ENCODE measurements around the gene AKIRIN2. TPM values are rescaled to one million over a fixed set of nuclear protein-coding genes. Genes with fewer than 3 reads are reported as not detected.

Gene AKIRIN2
- total and polyA plus RNA-seq, 2 donors (not counting 3 experiments of a cell fraction or from before 2014, with no cell fraction given), result 19.0 to 46.4 TPM

- Histone ChIP-seq H3K79me2 (ENCODE audit: control insufficient read depth, insufficient read depth, low read length) (peaks cover 23% of the 10 kb centered on the region), H3K9me1 (replicated peaks; ENCODE audit: control insufficient read depth, extremely low read depth, insufficient read depth, low read length) (no peaks in the 10 kb centered on the region), H4K20me1 (replicated peaks; ENCODE audit: control insufficient read depth, extremely low read depth, insufficient read depth, low read length) (peaks cover 2% of the 10 kb centered on the region), H3K9me3 (replicated peaks; ENCODE audit: control insufficient read depth, insufficient read depth, low read length) (no peaks in the 10 kb centered on the region), H3K27ac (ENCODE audit: insufficient read depth, low read depth, low read length) (no peak overlapping the region), H3K27me3 (ENCODE audit: control insufficient read depth in 2 of 2, insufficient read depth in 2 of 2, low read length in 2 of 2) (no peaks in the 10 kb centered on the region), H3K9ac (replicated peaks; ENCODE audit: extremely low read depth, insufficient read depth, low read length) (no peak overlapping the region), H2AFZ (ENCODE audit: low read depth, low read length) (no peak overlapping the region), H3K4me1 (ENCODE audit: control insufficient read depth, extremely low read depth, insufficient read depth, low read length) (no peaks in the 10 kb centered on the region), H3K4me2 (ENCODE audit: insufficient read depth, low read length) (no peak overlapping the region), H3K4me3 (replicated peaks in 1 of 3; ENCODE audit: insufficient read depth in 1 of 3, low read depth in 1 of 3, low read length in 3 of 3) (no peak overlapping the region), H3K36me3 (ENCODE audit: control insufficient read depth in 2 of 2, extremely low read depth in 1 of 2, insufficient read depth in 2 of 2, low read length in 2 of 2) (peaks cover 6 to 19% of the 10 kb centered on the region in 2 experiments)
- DNase-seq (ENCODE audit: low read depth, low spot score), result no peak
- no peak for FAIRE-seq
- intact Hi-C loops (cut with micrococcal nuclease) (no loop called here), dilution Hi-C loops (cut with MboI; ENCODE audit: extremely low pct_ligation_motif_present, low sequenced_read_pairs) (no loop called here)
- TF ChIP-seq CTCF (IDR thresholded peaks at IDR 0.05; ENCODE audit: extremely low read depth in 1 of 2, insufficient read depth in 1 of 2, low read depth in 1 of 2, low read length in 2 of 2) (no peak), FOS (IDR thresholded peaks at IDR 0.05; ENCODE audit: borderline replicate concordance, insufficient read depth, low read length) (no peak), JUN (IDR thresholded peaks at IDR 0.05; ENCODE audit: borderline replicate concordance, insufficient read depth, insufficient read length, low read depth) (no peak), EZH2 (IDR thresholded peaks at IDR 0.05; ENCODE audit: borderline replicate concordance, low read depth, low read length, severe bottlenecking) (no peak), POLR2AphosphoS5 (IDR thresholded peaks at IDR 0.05; ENCODE audit: insufficient read depth, low read depth, low read length) (no peak), MAX (IDR thresholded peaks at IDR 0.05; ENCODE audit: insufficient read depth, insufficient read length) (no peak), POLR2A (IDR thresholded peaks at IDR 0.05; ENCODE audit: low read depth, low read length) (no peak), GATA2 (IDR thresholded peaks at IDR 0.05; ENCODE audit: insufficient read depth, insufficient read length, low read depth, low read length) (no peak), MYC (IDR thresholded peaks at IDR 0.05; ENCODE audit: low read depth, low read length) (no peak)
- ChIA-PET CTCF (interaction anchor here (0.7 kb wide), 1 partner anchor 1161 kb away, joined by 3 read pairs; no protein-coding TSS in a partner anchor), POLR2A (no interaction called here)
- BruUV-seq (replicated peaks), result no TSS peak
These were observed 27.7 kb downstream of the AKIRIN2 start for GRCh38 chr6:87674290-87674689.

Measured in endothelial cell of umbilical vein (primary cell).